ENCODE data around the gene CST9.
A peak's percentile ranks its signal among the peaks of the same experiment; 100 is the strongest.

CST9 gene

GRCh38 chr20:23640671-23641667, 35.3 kb upstream of the CST9 start:
- H3K4me1 ChIP-seq (ENCODE audit: low read length), result peaks cover 59% of the 10 kb centered on the region
- peak overlapping the region; percentile 9; the same call in 1 of the 2 replicates for H3K4me3 ChIP-seq (ENCODE audit: low read length)
- TF ChIP-seq CTCF (IDR thresholded peaks at IDR 0.05; ENCODE audit: low read depth, low read length), result peak; percentile 19; the same call in 1 of the 2 replicates
- TF ChIP-seq EZH2phosphoT487 (IDR thresholded peaks at IDR 0.05; ENCODE audit: low read depth), result no peak
- no peaks in the 10 kb centered on the region for H3K79me2 ChIP-seq (ENCODE audit: low read length)
- H3K36me3 ChIP-seq (replicated peaks; ENCODE audit: low read depth, low read length), result no peaks in the 10 kb centered on the region
- no peaks in the 10 kb centered on the region for H3K9me3 ChIP-seq (ENCODE audit: insufficient read depth, low read length)
- H4K20me1 ChIP-seq (ENCODE audit: insufficient read depth, low read length), result no peaks in the 10 kb centered on the region
- H3K9ac ChIP-seq (ENCODE audit: low read length), result no peak overlapping the region
- peak overlapping the region; percentile 53 for H3K4me2 ChIP-seq (ENCODE audit: low read length)
- H3K27ac ChIP-seq (ENCODE audit: low read length), result no peak overlapping the region
- no peaks in the 10 kb centered on the region; the same call in 1 of the 2 replicates for H3K27me3 ChIP-seq (ENCODE audit: low read depth, low read length)
- H2AFZ ChIP-seq (ENCODE audit: low read depth, low read length), result no peak overlapping the region

GRCh38 chr20:23640018-23640601, 34.4 kb upstream of the CST9 start:
- Histone ChIP-seq H3K4me2 (ENCODE audit: low read length) (no peak overlapping the region), H4K20me1 (ENCODE audit: insufficient read depth, low read length) (no peaks in the 10 kb centered on the region), H3K36me3 (replicated peaks; ENCODE audit: low read depth, low read length) (no peaks in the 10 kb centered on the region), H3K4me3 (ENCODE audit: low read length) (no peak overlapping the region), H2AFZ (ENCODE audit: low read depth, low read length) (no peak overlapping the region), H3K4me1 (ENCODE audit: low read length) (peaks cover 50% of the 10 kb centered on the region), H3K9ac (ENCODE audit: low read length) (no peak overlapping the region), H3K79me2 (ENCODE audit: low read length) (no peaks in the 10 kb centered on the region), H3K9me3 (ENCODE audit: insufficient read depth, low read length) (no peaks in the 10 kb centered on the region), H3K27ac (ENCODE audit: low read length) (no peak overlapping the region), H3K27me3 (ENCODE audit: low read depth, low read length) (no peaks in the 10 kb centered on the region; the same call in 1 of the 2 replicates)
- TF ChIP-seq EZH2phosphoT487 (IDR thresholded peaks at IDR 0.05; ENCODE audit: low read depth) (no peak), CTCF (IDR thresholded peaks at IDR 0.05; ENCODE audit: low read depth, low read length) (no peak)

GRCh38 chr20:23639490-23639958, 33.8 kb upstream of the CST9 start:
- Histone ChIP-seq H3K9me3 (ENCODE audit: insufficient read depth, low read length) (no peaks in the 10 kb centered on the region), H2AFZ (ENCODE audit: low read depth, low read length) (no peak overlapping the region), H3K27ac (ENCODE audit: low read length) (no peak overlapping the region), H4K20me1 (ENCODE audit: insufficient read depth, low read length) (no peaks in the 10 kb centered on the region), H3K36me3 (replicated peaks; ENCODE audit: low read depth, low read length) (no peaks in the 10 kb centered on the region), H3K27me3 (ENCODE audit: low read depth, low read length) (no peaks in the 10 kb centered on the region; the same call in 1 of the 2 replicates), H3K4me2 (ENCODE audit: low read length) (no peak overlapping the region), H3K9ac (ENCODE audit: low read length) (no peak overlapping the region), H3K4me1 (ENCODE audit: low read length) (peaks cover 45% of the 10 kb centered on the region), H3K4me3 (ENCODE audit: low read length) (no peak overlapping the region), H3K79me2 (ENCODE audit: low read length) (no peaks in the 10 kb centered on the region)
- TF ChIP-seq EZH2phosphoT487 (IDR thresholded peaks at IDR 0.05; ENCODE audit: low read depth), result no peak
- no peak for TF ChIP-seq CTCF (IDR thresholded peaks at IDR 0.05; ENCODE audit: low read depth, low read length)

- Histone ChIP-seq H3K9me3 (ENCODE audit: insufficient read depth, low read length) (no peaks in the 10 kb centered on the region), H3K27me3 (ENCODE audit: low read depth, low read length) (no peaks in the 10 kb centered on the region; the same call in 1 of the 2 replicates), H3K4me2 (ENCODE audit: low read length) (no peak overlapping the region), H2AFZ (ENCODE audit: low read depth, low read length) (no peak overlapping the region), H3K4me3 (ENCODE audit: low read length) (no peak overlapping the region), H3K79me2 (ENCODE audit: low read length) (no peaks in the 10 kb centered on the region), H3K9ac (ENCODE audit: low read length) (no peak overlapping the region), H3K36me3 (replicated peaks; ENCODE audit: low read depth, low read length) (no peaks in the 10 kb centered on the region), H4K20me1 (ENCODE audit: insufficient read depth, low read length) (no peaks in the 10 kb centered on the region), H3K4me1 (ENCODE audit: low read length) (peaks cover 33% of the 10 kb centered on the region), H3K27ac (ENCODE audit: low read length) (no peak overlapping the region)
- TF ChIP-seq EZH2phosphoT487 (IDR thresholded peaks at IDR 0.05; ENCODE audit: low read depth) (no peak), CTCF (IDR thresholded peaks at IDR 0.05; ENCODE audit: low read depth, low read length) (no peak)
Measured at GRCh38 chr20:23638309-23638708, 32.6 kb upstream of the CST9 start.
